Adrenal gland (tissue), 12 donors: ENCODE results near the gene LHPP. TPM values are rescaled to one million over a fixed set of nuclear protein-coding genes. Genes with fewer than 3 reads are reported as not detected.

Experiments
- DNase-seq, 7 donors: peaks; one replicate each; pipeline ENCODE4 v3.0.0-alpha.2; 2019 to 2020
- H3K27ac ChIP-seq, 5 donors: fragments of 200-600 bp; sonication (generic) in 4 of 5; 1 replicate in 3 of 5; 2 replicates in 2 of 5; pipeline versions ENCODE4 v1.5.1 to v1.8.0; 2016 to 2020; ENCODE audit warnings: mild to moderate bottlenecking in 1 of 5
- H3K27me3 ChIP-seq: fragments of 200-600 bp; 2 replicates; pipeline ENCODE4 v1.8.0; 2021
- H3K36me3 ChIP-seq, 2 donors: fragments of 200-600 bp; replicated peaks in 1 of 2; 1 replicate in 1 of 2; 2 replicates in 1 of 2; pipeline versions ENCODE4 v1.5.1 to v1.8.0; 2018 to 2022
- H3K4me1 ChIP-seq, 2 donors: fragments of 200-600 bp; replicated peaks in 1 of 2; 1 replicate in 1 of 2; 2 replicates in 1 of 2; pipeline versions ENCODE4 v1.5.1 to v1.8.0; 2018 to 2021
- H3K4me3 ChIP-seq, 4 donors: fragments of 200-600 bp; sonication (generic) in 3 of 4; one replicate each; pipeline ENCODE4 v1.5.1; 2016 to 2018
- H3K9me3 ChIP-seq, 3 donors: fragments of 200-600 bp; sonication (generic) in 1 of 3; replicated peaks in 1 of 3; 1 replicate in 2 of 3; 2 replicates in 1 of 3; pipeline versions ENCODE4 v1.5.1 to v1.8.0; 2016 to 2021
- CTCF ChIP-seq, 6 experiments: fragments of 450-650 bp in 4 of 6; fragments of 200-600 bp in 2 of 6; sonication (generic) in 1 of 6; IDR thresholded peaks; 1 replicate in 5 of 6; 2 replicates in 1 of 6; pipeline versions ENCODE4 v1.5.1 to v1.8.0; 2016 to 2021; ENCODE audit warnings: antibody characterized with exemption in 6 of 6, mild to moderate bottlenecking in 2 of 6, moderate library complexity in 1 of 6
- POLR2A ChIP-seq, 2 donors: fragments of 450-650 bp; IDR thresholded peaks; one replicate each; pipeline ENCODE4 v1.6.1; 2017; ENCODE audit warnings: antibody characterized with exemption in 2 of 2, mild to moderate bottlenecking in 2 of 2, moderate library complexity in 1 of 2
- WGBS, 4 donors: extraction: QIAGEN DNeasy Blood & Tissue Kit in 2 of 4; methylation state at CpG; one replicate each; pipeline versions ENCODE4 v1.1.5 to v1.1.7; 2013 to 2017; 5-methylcytosine and 5-hydroxymethylcytosine counted together
- intact Hi-C, 2 donors: fragments of 100-400 bp; cut with DNase I; formaldehyde crosslinking; loops; one replicate each; pipeline versions ENCODE4 v1.14.1 to v1.15.0; 2022 to 2023
- polyA plus RNA-seq, 3 donors: library from polyadenylated mRNA; stranded (reverse); fragments of 200-250 nt in 2 of 3; fragments of 350-450 nt in 1 of 3; fragmentation: Illumina TruSeq in 1 of 3; extraction: RNeasy Lipid Tissue Mini Kit (QIAGEN cat#74804) in 1 of 3; gene quantifications; one replicate each; pipeline ENCODE4 v1.2.3, GENCODE V29; 2013 to 2014
- total RNA-seq, 9 donors: library from RNA; depleted of rRNA in 4 of 9; stranded (reverse); fragments of >200 nt in 4 of 9; fragments of 120-200 nt in 1 of 9; fragmentation: NEBNext Ultra II Directional in 1 of 9; extraction: Animal tissue kit (Norgen Biotek cat#: 25700) in 1 of 9; gene quantifications; one replicate each; pipeline versions ENCODE4 v1.1.0 to v1.2.4, GENCODE V29; 2013 to 2023
- donor health status: healthy with polysubstance abuse.
- donor health status: Bipolar disorder and iron deficiency.
- donor health status: DM: yes; HTN: yes; CAD: no.
- donor health status: DM: no; HTN: no; CAD: no.
- donor health status: DM: no; HTN: no; CAD: no.
- donor health status: DM: yes; HTN: yes; CAD: no.

The LHPP gene
- total and polyA plus RNA-seq, 12 donors: 10.5 to 70.1 (median 43.4) TPM

DNA sequence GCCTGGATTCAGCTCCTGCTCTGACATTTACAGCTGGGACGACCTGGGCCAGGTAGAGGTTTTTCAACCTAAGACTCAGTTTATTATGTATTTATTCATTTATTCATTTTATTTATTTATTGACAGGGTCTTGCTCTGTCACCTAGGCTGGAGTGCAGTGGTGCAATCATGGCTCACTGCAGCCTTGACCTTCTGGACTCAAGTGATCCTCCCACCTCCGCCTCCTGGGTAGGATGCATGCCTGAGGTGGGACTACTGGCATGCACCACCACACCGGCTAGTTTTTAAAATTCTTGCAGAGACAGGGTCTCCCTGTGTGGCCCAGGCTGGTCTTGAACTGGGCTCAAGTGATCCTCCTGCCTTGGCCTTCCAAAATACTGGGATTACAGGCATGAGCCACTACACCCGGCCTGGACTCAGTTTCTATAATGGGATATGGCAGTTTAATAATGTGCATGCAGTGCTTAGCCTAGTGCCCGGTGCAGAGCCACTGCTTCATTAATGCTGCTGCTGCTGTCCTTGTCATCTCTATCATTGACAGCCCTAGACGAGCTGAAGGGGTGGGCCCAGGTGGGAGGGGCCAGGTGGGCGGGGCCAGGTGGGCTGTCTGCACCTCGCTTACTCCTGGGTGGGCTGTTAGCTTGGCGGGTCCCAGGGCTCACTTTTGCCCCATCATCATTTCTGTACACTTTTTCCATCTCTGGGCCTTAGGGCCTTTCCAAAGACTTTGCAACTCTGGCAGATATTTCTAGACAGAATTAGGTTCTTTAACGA is 92.6 kb downstream of the LHPP start:
- Histone ChIP-seq H3K27me3 (no peaks in the 10 kb centered on the region), H3K4me3 (no peak overlapping the region), H3K9me3 (no peaks in the 10 kb centered on the region), H3K4me1 (peaks cover 1 to 5% of the 10 kb centered on the region in 2 donors), H3K27ac (no peak overlapping the region), H3K36me3 (no peaks in the 10 kb centered on the region)
- 79 to 96% (median 83%) methylated on average over 6 to 10 of the region's 10 CpGs for WGBS, 4 donors
- TF ChIP-seq CTCF (IDR thresholded peaks at IDR 0.05) (no peak), POLR2A (IDR thresholded peaks at IDR 0.05) (no peak)
- intact Hi-C loops: no loop called here
- no peak for DNase-seq

DNA sequence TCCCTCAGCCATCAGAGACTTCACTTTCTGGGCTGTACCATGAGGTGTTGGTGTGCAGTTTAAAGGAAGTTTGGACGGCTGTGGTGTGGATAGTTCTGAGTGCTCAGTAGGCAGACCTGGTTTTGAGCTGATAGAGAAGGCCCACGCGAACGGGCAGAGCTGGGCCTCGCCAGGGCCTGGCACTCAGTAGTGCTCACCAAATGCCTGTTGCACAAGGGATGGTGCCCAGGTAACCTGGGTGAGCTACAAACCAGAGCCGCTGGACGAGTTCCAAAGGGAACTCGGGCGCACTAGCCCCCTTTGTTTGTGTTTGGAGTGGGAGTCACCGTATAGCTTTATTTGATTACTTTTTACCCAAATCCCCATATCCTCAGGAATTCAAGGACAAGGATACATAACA is 95.5 kb downstream of the LHPP start:
- Histone ChIP-seq H3K27me3 (no peaks in the 10 kb centered on the region), H3K9me3 (no peaks in the 10 kb centered on the region), H3K4me3 (no peak overlapping the region), H3K4me1 (peaks cover 9 to 24% of the 10 kb centered on the region in 2 donors), H3K36me3 (no peaks in the 10 kb centered on the region), H3K27ac (peak overlapping the region in 1 of 5 donors; percentile 94)
- 74 to 86% (median 84%) methylated on average over 5 to 10 of the region's 10 CpGs for WGBS, 4 donors
- TF ChIP-seq POLR2A (IDR thresholded peaks at IDR 0.05) (no peak), CTCF (IDR thresholded peaks at IDR 0.05) (no peak)
- no peak for DNase-seq
- intact Hi-C loops: no loop called here

GRCh38 chr10:124557648-124558338 is 96.2 kb downstream of the LHPP start:
- intact Hi-C loops: no loop called here
- no peak for TF ChIP-seq POLR2A (IDR thresholded peaks at IDR 0.05)
- no peak for TF ChIP-seq CTCF (IDR thresholded peaks at IDR 0.05)
- peaks cover 9 to 24% of the 10 kb centered on the region in 2 donors for H3K4me1 ChIP-seq
- peak overlapping the region in 2 of 5 donors; percentile 67 to 94 for H3K27ac ChIP-seq
- H3K9me3 ChIP-seq: no peaks in the 10 kb centered on the region
- peak in 1 of 7 donors; percentile 25 for DNase-seq
- no peaks in the 10 kb centered on the region for H3K36me3 ChIP-seq
- H3K27me3 ChIP-seq: no peaks in the 10 kb centered on the region
- 86 to 92% (median 91%) methylated on average over 7 to 16 of the region's 16 CpGs for WGBS, 4 donors
- H3K4me3 ChIP-seq: no peak overlapping the region
